Left lobe of liver (tissue), 2 donors: ENCODE results near the gene CLK3. TPM values are rescaled to one million over a fixed set of nuclear protein-coding genes. Genes with fewer than 3 reads are reported as not detected.

Source experiments
- ATAC-seq: fragments of 200-7000 bp; cut with Tn5 transposase; one replicate; pipeline ENCODE4 v1.9.1; 2020; ENCODE audit warnings: mild to moderate bottlenecking, moderate library complexity
- DNase-seq: peaks from one replicate; pipeline ENCODE4 v3.0.0-alpha.2; 2020; ENCODE audit warnings: low spot score
- total RNA-seq: library from RNA; stranded (reverse); gene quantifications from one replicate; pipeline ENCODE4 v1.2.1, GENCODE V29; 2021
- donor health status: DM: no; HTN: no; CAD: no; lungs with moderate emphysema.
- donor health status: DM: no; HTN: yes; CAD: no.

The CLK3 gene
- total RNA-seq, 1 donor from 2014 or later = 32.3 TPM

GRCh38 chr15:74674161-74674560, 58.5 kb downstream of the CLK3 start:
- ATAC-seq = no peak
- DNase-seq = no peak

GRCh38 chr15:74676801-74677200, 61.2 kb downstream of the CLK3 start:
- no peak for DNase-seq
- no peak for ATAC-seq

Other genes starting within 250 kb of the CLK3 start
- gene CYP11A1, start 248.2 kb upstream of the CLK3 start, total RNA-seq = 3.0 TPM
- 0.53 TPM for gene SEMA7A, start 181.9 kb upstream of the CLK3 start, total RNA-seq
- 15.4 TPM for gene UBL7, start 154.7 kb upstream of the CLK3 start, total RNA-seq
- gene ARID3B, start 74.6 kb upstream of the CLK3 start, total RNA-seq = 3.7 TPM
- 13.4 TPM for gene EDC3, start 80.2 kb downstream of the CLK3 start, total RNA-seq
- gene CYP1A1, start 109.7 kb downstream of the CLK3 start, total RNA-seq = 1.6 TPM
- gene CYP1A2, start 133.0 kb downstream of the CLK3 start, total RNA-seq = 120 TPM
- gene CSK, start 166.2 kb downstream of the CLK3 start, total RNA-seq = 32.7 TPM
- not detected for gene LMAN1L, start 197.0 kb downstream of the CLK3 start, total RNA-seq
- not detected for gene CPLX3, start 210.8 kb downstream of the CLK3 start, total RNA-seq
- 23.8 TPM for gene ULK3, start 227.3 kb downstream of the CLK3 start, total RNA-seq